Activated naive CD8-positive, alpha-beta T cell treated with anti-CD3 and anti-CD28 coated beads, Interleukin-2, amount 10 ng/mL, durations not matched to agents 7 days and 5 days (primary cell): ENCODE data around the gene PDGFRB. TPM values are rescaled to one million over a fixed set of nuclear protein-coding genes. Genes with fewer than 3 reads are reported as not detected.

Experiments used
- ATAC-seq: fragments of 150-1000 bp; cut with Tn5 transposase; one replicate; pipeline ENCODE4 v1.10.0; 2021; ENCODE audit warnings: low read depth, moderate library complexity
- POLR2A ChIA-PET: fragments of 350-600 bp; sonication (Branson Sonifier 250); formaldehyde crosslinking; loops from one replicate; lab custom pipeline; 2021; ENCODE audit warnings: antibody characterized with exemption; lab: Charles Lee
- DNase-seq: peaks from one replicate; pipeline ENCODE4 v3.0.0; 2021
- H3K27ac Mint-ChIP-seq: one replicate; pipeline ENCODE4 v1.8.0; 2022; ENCODE audit warnings: mild to moderate bottlenecking, mixed read lengths
- H3K27me3 Mint-ChIP-seq: one replicate; pipeline ENCODE4 v1.8.0; 2022; ENCODE audit warnings: mild to moderate bottlenecking, moderate library complexity, mixed read lengths
- H3K36me3 Mint-ChIP-seq: one replicate; pipeline ENCODE4 v1.8.0; 2021; ENCODE audit warnings: mild to moderate bottlenecking, mixed read lengths
- H3K4me1 Mint-ChIP-seq: one replicate; pipeline ENCODE4 v1.8.0; 2021; ENCODE audit warnings: mixed read lengths
- H3K4me3 Mint-ChIP-seq: one replicate; pipeline ENCODE4 v1.8.0; 2022; ENCODE audit warnings: mild to moderate bottlenecking, moderate library complexity, mixed read lengths
- H3K9me3 Mint-ChIP-seq: one replicate; pipeline ENCODE4 v1.8.0; 2021; ENCODE audit warnings: mixed read lengths
- total RNA-seq, 2 experiments: library from RNA; stranded (reverse); gene quantifications; one replicate each; pipeline ENCODE4 v1.2.3, GENCODE V29; 2021

Gene PDGFRB
- total RNA-seq, 2 experiments from 2014 or later: 33.4 to 41.5 TPM

GRCh38 chr5:150114102-150114641 is 41.5 kb downstream of the PDGFRB start:
- no peaks in the 10 kb centered on the region for H3K9me3 Mint-ChIP-seq
- H3K4me3 Mint-ChIP-seq: no peak overlapping the region
- ATAC-seq (no peak), DNase-seq (no peak)
- POLR2A ChIA-PET: no interaction called here
- peaks cover 2% of the 10 kb centered on the region for H3K4me1 Mint-ChIP-seq
- H3K27ac Mint-ChIP-seq: no peak overlapping the region
- H3K27me3 Mint-ChIP-seq: peaks cover 11% of the 10 kb centered on the region
- H3K36me3 Mint-ChIP-seq: no peaks in the 10 kb centered on the region

- POLR2A ChIA-PET: no interaction called here
- H3K9me3 Mint-ChIP-seq: no peaks in the 10 kb centered on the region
- peaks cover 13% of the 10 kb centered on the region for H3K27me3 Mint-ChIP-seq
- H3K27ac Mint-ChIP-seq: no peak overlapping the region
- H3K4me1 Mint-ChIP-seq: peaks cover 2% of the 10 kb centered on the region
- DNase-seq: no peak
- H3K4me3 Mint-ChIP-seq: no peak overlapping the region
- H3K36me3 Mint-ChIP-seq: no peaks in the 10 kb centered on the region
- ATAC-seq: no peak
Measured at GRCh38 chr5:150113047-150113744, 42.4 kb downstream of the PDGFRB start.

GRCh38 chr5:150112201-150113046 is 43.2 kb downstream of the PDGFRB start:
- Mint-ChIP-seq H3K36me3 (no peaks in the 10 kb centered on the region), H3K4me3 (no peak overlapping the region), H3K27me3 (peaks cover 13% of the 10 kb centered on the region), H3K27ac (no peak overlapping the region), H3K4me1 (peaks cover 2% of the 10 kb centered on the region), H3K9me3 (no peaks in the 10 kb centered on the region)
- DNase-seq (no peak), ATAC-seq (no peak)
- POLR2A ChIA-PET: interaction anchor here (1.0 kb wide), 1 partner anchor 300 kb away, joined by 3 read pairs; the partner anchor contains the start of gene CD74

- H3K4me1 Mint-ChIP-seq: peaks cover 6% of the 10 kb centered on the region
- ATAC-seq (no peak), DNase-seq (no peak)
- H3K36me3 Mint-ChIP-seq: no peaks in the 10 kb centered on the region
- peaks cover 13% of the 10 kb centered on the region for H3K27me3 Mint-ChIP-seq
- H3K27ac Mint-ChIP-seq: no peak overlapping the region
- H3K9me3 Mint-ChIP-seq: no peaks in the 10 kb centered on the region
- POLR2A ChIA-PET: interaction anchor here (1.0 kb wide), 1 partner anchor 302 kb away, joined by 3 read pairs; the partner anchor contains the start of gene CD74
- no peak overlapping the region for H3K4me3 Mint-ChIP-seq
Measured at GRCh38 chr5:150111122-150111521, 44.5 kb downstream of the PDGFRB start.

GRCh38 chr5:150109921-150110320 is 45.7 kb downstream of the PDGFRB start:
- H3K27ac Mint-ChIP-seq: no peak overlapping the region
- POLR2A ChIA-PET: no interaction called here
- no peak for ATAC-seq
- H3K27me3 Mint-ChIP-seq: peaks cover 13% of the 10 kb centered on the region
- H3K36me3 Mint-ChIP-seq: no peaks in the 10 kb centered on the region
- no peak overlapping the region for H3K4me3 Mint-ChIP-seq
- no peak for DNase-seq
- peaks cover 6% of the 10 kb centered on the region for H3K4me1 Mint-ChIP-seq
- no peaks in the 10 kb centered on the region for H3K9me3 Mint-ChIP-seq

- no peak overlapping the region for H3K27ac Mint-ChIP-seq
Measured at GRCh38 chr5:150108711-150109514, 46.7 kb downstream of the PDGFRB start.

GRCh38 chr5:150107909-150108447 is 47.7 kb downstream of the PDGFRB start:
- Mint-ChIP-seq H3K27ac (peak overlapping the region; percentile 18), H3K27me3 (peaks cover 13% of the 10 kb centered on the region), H3K36me3 (no peaks in the 10 kb centered on the region), H3K4me3 (no peak overlapping the region), H3K4me1 (peaks cover 6% of the 10 kb centered on the region), H3K9me3 (no peaks in the 10 kb centered on the region)
- POLR2A ChIA-PET: no interaction called here
- DNase-seq (no peak), ATAC-seq (no peak)

More at GRCh38 chr5:150108711-150109514, 46.7 kb downstream of the PDGFRB start:
- no peak for DNase-seq
- no peak overlapping the region for H3K4me3 Mint-ChIP-seq
- H3K36me3 Mint-ChIP-seq: no peaks in the 10 kb centered on the region
- H3K4me1 Mint-ChIP-seq: peaks cover 6% of the 10 kb centered on the region
- peaks cover 13% of the 10 kb centered on the region for H3K27me3 Mint-ChIP-seq
- POLR2A ChIA-PET: no interaction called here
- ATAC-seq: no peak
- H3K9me3 Mint-ChIP-seq: no peaks in the 10 kb centered on the region

- POLR2A ChIA-PET: no interaction called here
- Mint-ChIP-seq H3K9me3 (no peaks in the 10 kb centered on the region), H3K27ac (no peak overlapping the region), H3K27me3 (peaks cover 13% of the 10 kb centered on the region), H3K36me3 (no peaks in the 10 kb centered on the region), H3K4me3 (no peak overlapping the region), H3K4me1 (peaks cover 4% of the 10 kb centered on the region)
- DNase-seq: no peak
- ATAC-seq: peak; percentile 40
Measured at GRCh38 chr5:150106674-150107426, 48.8 kb downstream of the PDGFRB start.

- no peaks in the 10 kb centered on the region for H3K9me3 Mint-ChIP-seq
- ATAC-seq: no peak
- DNase-seq: no peak
- H3K36me3 Mint-ChIP-seq: no peaks in the 10 kb centered on the region
- POLR2A ChIA-PET: no interaction called here
- H3K27me3 Mint-ChIP-seq: peaks cover 11% of the 10 kb centered on the region
- H3K4me3 Mint-ChIP-seq: no peak overlapping the region
- H3K27ac Mint-ChIP-seq: no peak overlapping the region
- H3K4me1 Mint-ChIP-seq: peaks cover 4% of the 10 kb centered on the region
Measured at GRCh38 chr5:150105928-150106615, 49.6 kb downstream of the PDGFRB start.

GRCh38 chr5:150104550-150104870 is 51.1 kb downstream of the PDGFRB start:
- no peak for ATAC-seq
- no peaks in the 10 kb centered on the region for H3K36me3 Mint-ChIP-seq

GRCh38 chr5:150103678-150104549 is 51.7 kb downstream of the PDGFRB start:
- POLR2A ChIA-PET: no interaction called here
- Mint-ChIP-seq H3K27me3 (peaks cover 14% of the 10 kb centered on the region), H3K4me3 (no peak overlapping the region), H3K9me3 (no peaks in the 10 kb centered on the region), H3K27ac (no peak overlapping the region), H3K36me3 (no peaks in the 10 kb centered on the region), H3K4me1 (peaks cover 4% of the 10 kb centered on the region)
- ATAC-seq: no peak
- no peak for DNase-seq

More at GRCh38 chr5:150104550-150104870, 51.1 kb downstream of the PDGFRB start:
- Mint-ChIP-seq H3K27ac (no peak overlapping the region), H3K9me3 (no peaks in the 10 kb centered on the region), H3K4me1 (peaks cover 4% of the 10 kb centered on the region), H3K4me3 (no peak overlapping the region), H3K27me3 (peaks cover 8% of the 10 kb centered on the region)
- POLR2A ChIA-PET: no interaction called here
- DNase-seq: no peak
